ENCODE results near the gene APOA5. TPM values are rescaled to one million over a fixed set of nuclear protein-coding genes. Genes with fewer than 3 reads are reported as not detected.

APOA5 gene
- total and polyA plus RNA-seq, 2 of the 4 experiments (the other 2 are of a cell fraction), result not detected

GRCh38 chr11:116827461-116827860 is 35.8 kb upstream of the APOA5 start:
- Histone ChIP-seq H2BK20ac (ENCODE audit: low read depth, low read length) (no peak overlapping the region), H3K9me1 (ENCODE audit: insufficient read depth, low read length) (no peaks in the 10 kb centered on the region), H2AFZ (replicated peaks; ENCODE audit: low read length, poor library complexity) (no peak overlapping the region), H3K9ac (ENCODE audit: low read depth, low read length) (no peak overlapping the region), H4K8ac (ENCODE audit: low read depth in 2 of 2, low read length in 2 of 2) (no peak overlapping the region), H4K5ac (ENCODE audit: low read depth, low read length) (no peak overlapping the region), H3K56ac (ENCODE audit: extremely low read depth, insufficient read depth, low read length) (no peak overlapping the region), H3K4me3 (ENCODE audit: insufficient read depth, low read depth, low read length) (no peak overlapping the region), H4K91ac (ENCODE audit: insufficient read depth, low read depth, low read length) (no peak overlapping the region), H3K18ac (ENCODE audit: low read depth, low read length) (no peak overlapping the region), H3K4ac (ENCODE audit: low read depth, low read length) (no peak overlapping the region), H2BK120ac (ENCODE audit: low read depth, low read length) (no peak overlapping the region), H3K23ac (ENCODE audit: low read depth, low read length) (no peak overlapping the region), H4K20me1 (ENCODE audit: insufficient read depth, low read length) (no peaks in the 10 kb centered on the region), H3K27ac (ENCODE audit: insufficient read depth, low read length) (no peak overlapping the region), H3K4me1 (ENCODE audit: control insufficient read depth, insufficient read depth, low read length) (peaks cover 4% of the 10 kb centered on the region; the same call in 1 of the 2 replicates), H3K4me2 (ENCODE audit: low read depth, low read length) (no peak overlapping the region), H2BK5ac (ENCODE audit: low read depth, low read length, poor library complexity, severe bottlenecking) (no peak overlapping the region), H3K9me3 (ENCODE audit: control insufficient read depth, insufficient read depth, low read length) (no peaks in the 10 kb centered on the region), H3K27me3 (ENCODE audit: control insufficient read depth, insufficient read depth, low read length) (peaks cover 18% of the 10 kb centered on the region; the same call in 1 of the 2 replicates), H3K36me3 (ENCODE audit: control insufficient read depth, insufficient read depth, low read length) (no peaks in the 10 kb centered on the region), H2AK9ac (replicated peaks; ENCODE audit: low read depth, low read length, poor library complexity) (no peak overlapping the region), H2BK15ac (ENCODE audit: low read depth, low read length) (no peak overlapping the region), H3K79me1 (ENCODE audit: low read depth in 1 of 2, low read length in 2 of 2) (no peaks in the 10 kb centered on the region), H3K14ac (replicated peaks; ENCODE audit: low read depth, low read length) (no peak overlapping the region), H2AK5ac (ENCODE audit: low read depth, low read length) (no peak overlapping the region)
- in situ Hi-C loops (cut with MboI; ENCODE audit: low sequenced_read_pairs) (no loop called here), dilution Hi-C loops (cut with HindIII; ENCODE audit: low sequenced_read_pairs, unreplicated experiment) (no loop called here), intact Hi-C loops (cut with micrococcal nuclease) (no loop called here)
- DNase-seq (no peak), ATAC-seq (ENCODE audit: low read depth) (no peak)
- WGBS, 2 experiments (ENCODE audit: extremely low coverage in 2 of 2, insufficient read length in 1 of 2), result no CpG with 5 or more reads among the region's 6 CpGs
- CTCF ChIA-PET, result interaction anchor here (1.6 kb wide), 1 partner anchor 9 kb away, joined by 5 read pairs; no protein-coding TSS in a partner anchor
- TF ChIP-seq MAZ (IDR thresholded peaks at IDR 0.05; ENCODE audit: borderline replicate concordance, low read depth, low read length) (no peak), CTCF (conservative IDR thresholded peaks at IDR 0.05; ENCODE audit: low read depth, low read length) (no peak), POLR2A (IDR thresholded peaks at IDR 0.05; ENCODE audit: low read depth, low read length) (no peak), USF2 (IDR thresholded peaks at IDR 0.05; ENCODE audit: low read depth, low read length) (no peak)
- POLR2A ChIA-PET (ENCODE audit: unreplicated experiment), result no interaction called here
- BruUV-seq (replicated peaks), result no TSS peak

All from IMR-90 (cell line).